Stimulated activated memory B cell treated with anti-CD40 and anti-IgM and Interleukin-4, amounts not matched to agents 10 μg/mL and 1 μg/mL and 100 μg/mL, for 72 hours (primary cell): Measurements from ENCODE around the gene HSD17B10.

Experiments used
- ATAC-seq: fragments of 150-1000 bp; cut with Tn5 transposase; 2 replicates; pipeline ENCODE4 v1.10.0; 2021
- H3K27ac Mint-ChIP-seq: one replicate; pipeline ENCODE4 v1.8.0; 2022; ENCODE audit warnings: mild to moderate bottlenecking, mixed read lengths
- H3K27me3 Mint-ChIP-seq: one replicate; pipeline ENCODE4 v1.8.0; 2022; ENCODE audit warnings: mixed read lengths
- H3K36me3 Mint-ChIP-seq: one replicate; pipeline ENCODE4 v1.8.0; 2022; ENCODE audit warnings: mixed read lengths
- H3K4me1 Mint-ChIP-seq: one replicate; pipeline ENCODE4 v1.8.0; 2022; ENCODE audit warnings: mixed read lengths
- H3K4me3 Mint-ChIP-seq: one replicate; pipeline ENCODE4 v1.8.0; 2022; ENCODE audit warnings: mild to moderate bottlenecking, moderate library complexity, mixed read lengths
- H3K9me3 Mint-ChIP-seq: one replicate; pipeline ENCODE4 v1.8.0; 2022; ENCODE audit warnings: mixed read lengths

HSD17B10 gene

GRCh38 chrX:53412446-53412845, 21.7 kb downstream of the HSD17B10 start:
- Mint-ChIP-seq H3K4me3 (no peak overlapping the region), H3K27me3 (no peaks in the 10 kb centered on the region), H3K9me3 (no peaks in the 10 kb centered on the region), H3K27ac (no peak overlapping the region), H3K36me3 (peaks cover 31% of the 10 kb centered on the region), H3K4me1 (peaks cover 14% of the 10 kb centered on the region)
- no peak for ATAC-seq

- Mint-ChIP-seq H3K9me3 (no peaks in the 10 kb centered on the region), H3K4me3 (no peak overlapping the region), H3K27me3 (no peaks in the 10 kb centered on the region), H3K36me3 (peaks cover 40% of the 10 kb centered on the region), H3K4me1 (no peaks in the 10 kb centered on the region), H3K27ac (no peak overlapping the region)
- ATAC-seq, result no peak
Observed at GRCh38 chrX:53403535-53403934, 30.6 kb downstream of the HSD17B10 start.

GRCh38 chrX:53398216-53398615, 36.0 kb downstream of the HSD17B10 start:
- Mint-ChIP-seq H3K4me1 (no peaks in the 10 kb centered on the region), H3K36me3 (peaks cover 48% of the 10 kb centered on the region), H3K9me3 (no peaks in the 10 kb centered on the region), H3K27ac (no peak overlapping the region), H3K27me3 (no peaks in the 10 kb centered on the region), H3K4me3 (no peak overlapping the region)
- ATAC-seq, result no peak

- no peaks in the 10 kb centered on the region for H3K27me3 Mint-ChIP-seq
- no peaks in the 10 kb centered on the region for H3K9me3 Mint-ChIP-seq
- H3K4me3 Mint-ChIP-seq, result no peak overlapping the region
- peaks cover 33% of the 10 kb centered on the region for H3K36me3 Mint-ChIP-seq
- H3K27ac Mint-ChIP-seq, result no peak overlapping the region
- no peaks in the 10 kb centered on the region for H3K4me1 Mint-ChIP-seq
- ATAC-seq, result no peak
Observed at GRCh38 chrX:53395605-53396298, 38.4 kb downstream of the HSD17B10 start.

GRCh38 chrX:53383376-53384076, 50.6 kb downstream of the HSD17B10 start:
- no peaks in the 10 kb centered on the region for H3K9me3 Mint-ChIP-seq
- H3K4me1 Mint-ChIP-seq, result no peaks in the 10 kb centered on the region
- no peak for ATAC-seq
- H3K36me3 Mint-ChIP-seq, result peaks cover 43% of the 10 kb centered on the region
- H3K27ac Mint-ChIP-seq, result no peak overlapping the region
- H3K27me3 Mint-ChIP-seq, result no peaks in the 10 kb centered on the region
- H3K4me3 Mint-ChIP-seq, result no peak overlapping the region
